Measurements from ENCODE around the gene APCDD1L. TPM values are rescaled to one million over a fixed set of nuclear protein-coding genes. Genes with fewer than 3 reads are reported as not detected.

APCDD1L gene
- total and polyA plus RNA-seq, 2 experiments from 2014 or later, result 0.23 TPM; not detected in 1

DNA sequence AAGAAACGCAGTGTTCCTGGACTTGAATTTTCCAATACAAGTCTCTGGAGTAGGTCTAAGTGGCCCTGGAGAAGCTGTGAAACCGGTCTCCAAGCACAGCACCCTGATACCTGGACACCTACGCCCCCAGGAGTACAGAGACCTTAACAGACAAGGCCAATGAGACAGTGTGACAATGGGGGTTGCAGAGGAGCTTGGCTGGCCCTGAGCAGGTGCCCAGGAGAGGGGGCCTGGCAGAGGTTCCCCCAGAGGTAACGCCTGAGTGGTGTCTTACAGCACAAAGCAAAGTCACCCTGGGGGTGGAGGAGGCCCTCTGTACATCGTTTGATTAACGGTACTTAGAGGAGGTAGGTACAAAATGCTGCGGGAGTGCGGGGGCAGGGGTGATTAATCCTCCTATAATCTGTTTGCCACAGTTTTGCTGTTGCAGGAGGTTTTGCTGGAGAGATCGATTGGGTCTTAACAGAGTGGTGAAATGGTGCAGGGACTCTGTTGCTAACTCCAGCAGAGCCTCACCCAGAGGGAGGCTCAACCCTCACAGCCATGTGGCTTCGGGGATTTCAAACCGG lies 37.3 kb upstream of the APCDD1L start:
- Histone ChIP-seq H2AFZ (no peak overlapping the region), H3K9me2 (replicated peaks; ENCODE audit: insufficient read depth) (no peaks in the 10 kb centered on the region), H3K4me3 (no peak overlapping the region), H3K79me2 (no peaks in the 10 kb centered on the region), H3K9me3 (ENCODE audit: low read depth) (no peaks in the 10 kb centered on the region), H3K4me1 (ENCODE audit: insufficient read depth) (peaks cover 19% of the 10 kb centered on the region), H3K36me3 (replicated peaks; ENCODE audit: insufficient read depth, low read depth) (no peaks in the 10 kb centered on the region), H3K27ac (no peak overlapping the region), H3K4me2 (no peak overlapping the region), H4K20me1 (ENCODE audit: insufficient read depth, poor library complexity, severe bottlenecking) (no peaks in the 10 kb centered on the region), H3K27me3 (peaks cover 17% of the 10 kb centered on the region)
- no peak for DNase-seq (ENCODE audit: low spot score)
- WGBS (ENCODE audit: low lambda C conversion rate, missing lambda C conversion rate), result 87% methylated on average over 11 of the region's 11 CpGs
- TF ChIP-seq EZH2 (IDR thresholded peaks at IDR 0.05; ENCODE audit: borderline replicate concordance), result no peak
- TF ChIP-seq EZH2phosphoT487 (IDR thresholded peaks at IDR 0.05; ENCODE audit: low read depth, severe bottlenecking, unreplicated experiment), result no peak
- TF ChIP-seq, protein P1, sequence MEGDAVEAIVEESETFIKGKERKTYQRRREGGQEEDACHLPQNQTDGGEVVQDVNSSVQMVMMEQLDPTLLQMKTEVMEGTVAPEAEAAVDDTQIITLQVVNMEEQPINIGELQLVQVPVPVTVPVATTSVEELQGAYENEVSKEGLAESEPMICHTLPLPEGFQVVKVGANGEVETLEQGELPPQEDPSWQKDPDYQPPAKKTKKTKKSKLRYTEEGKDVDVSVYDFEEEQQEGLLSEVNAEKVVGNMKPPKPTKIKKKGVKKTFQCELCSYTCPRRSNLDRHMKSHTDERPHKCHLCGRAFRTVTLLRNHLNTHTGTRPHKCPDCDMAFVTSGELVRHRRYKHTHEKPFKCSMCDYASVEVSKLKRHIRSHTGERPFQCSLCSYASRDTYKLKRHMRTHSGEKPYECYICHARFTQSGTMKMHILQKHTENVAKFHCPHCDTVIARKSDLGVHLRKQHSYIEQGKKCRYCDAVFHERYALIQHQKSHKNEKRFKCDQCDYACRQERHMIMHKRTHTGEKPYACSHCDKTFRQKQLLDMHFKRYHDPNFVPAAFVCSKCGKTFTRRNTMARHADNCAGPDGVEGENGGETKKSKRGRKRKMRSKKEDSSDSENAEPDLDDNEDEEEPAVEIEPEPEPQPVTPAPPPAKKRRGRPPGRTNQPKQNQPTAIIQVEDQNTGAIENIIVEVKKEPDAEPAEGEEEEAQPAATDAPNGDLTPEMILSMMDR (IDR thresholded peaks at IDR 0.05; ENCODE audit: poor library complexity), result no peak

DNA sequence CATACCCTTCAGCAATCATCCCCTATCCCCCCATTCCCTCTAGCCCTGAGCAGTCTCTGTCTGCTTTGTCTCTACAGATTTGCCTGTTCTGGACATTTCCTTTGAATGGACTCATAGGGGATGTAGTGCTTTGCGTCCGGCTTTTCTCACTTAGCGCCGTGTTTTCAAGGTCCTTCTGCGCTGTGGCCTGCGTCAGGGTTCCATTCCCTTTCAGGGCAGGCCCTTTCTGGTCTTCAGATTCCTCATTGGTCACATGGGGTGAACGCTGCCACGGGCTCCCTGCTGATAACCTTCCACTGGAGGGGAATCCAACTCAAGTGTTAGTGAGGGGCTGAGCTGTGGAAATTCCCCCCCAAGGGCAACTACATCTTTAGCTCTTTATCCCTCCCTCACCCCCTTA lies 36.4 kb upstream of the APCDD1L start:
- Histone ChIP-seq H3K79me2 (no peaks in the 10 kb centered on the region), H3K4me2 (no peak overlapping the region), H4K20me1 (ENCODE audit: insufficient read depth, poor library complexity, severe bottlenecking) (no peaks in the 10 kb centered on the region), H3K4me3 (no peak overlapping the region), H3K36me3 (replicated peaks; ENCODE audit: insufficient read depth, low read depth) (no peaks in the 10 kb centered on the region), H3K9me2 (replicated peaks; ENCODE audit: insufficient read depth) (no peaks in the 10 kb centered on the region), H3K27me3 (peaks cover 19% of the 10 kb centered on the region), H3K27ac (no peak overlapping the region), H3K4me1 (ENCODE audit: insufficient read depth) (peaks cover 19% of the 10 kb centered on the region), H2AFZ (no peak overlapping the region), H3K9me3 (ENCODE audit: low read depth) (no peaks in the 10 kb centered on the region)
- no peak for DNase-seq (ENCODE audit: low spot score)
- TF ChIP-seq EZH2phosphoT487 (IDR thresholded peaks at IDR 0.05; ENCODE audit: low read depth, severe bottlenecking, unreplicated experiment), result no peak
- TF ChIP-seq, protein P1 (IDR thresholded peaks at IDR 0.05; ENCODE audit: poor library complexity), result no peak
- no peak for TF ChIP-seq EZH2 (IDR thresholded peaks at IDR 0.05; ENCODE audit: borderline replicate concordance)
- 96% methylated on average over 8 of the region's 8 CpGs for WGBS (ENCODE audit: low lambda C conversion rate, missing lambda C conversion rate)

DNA sequence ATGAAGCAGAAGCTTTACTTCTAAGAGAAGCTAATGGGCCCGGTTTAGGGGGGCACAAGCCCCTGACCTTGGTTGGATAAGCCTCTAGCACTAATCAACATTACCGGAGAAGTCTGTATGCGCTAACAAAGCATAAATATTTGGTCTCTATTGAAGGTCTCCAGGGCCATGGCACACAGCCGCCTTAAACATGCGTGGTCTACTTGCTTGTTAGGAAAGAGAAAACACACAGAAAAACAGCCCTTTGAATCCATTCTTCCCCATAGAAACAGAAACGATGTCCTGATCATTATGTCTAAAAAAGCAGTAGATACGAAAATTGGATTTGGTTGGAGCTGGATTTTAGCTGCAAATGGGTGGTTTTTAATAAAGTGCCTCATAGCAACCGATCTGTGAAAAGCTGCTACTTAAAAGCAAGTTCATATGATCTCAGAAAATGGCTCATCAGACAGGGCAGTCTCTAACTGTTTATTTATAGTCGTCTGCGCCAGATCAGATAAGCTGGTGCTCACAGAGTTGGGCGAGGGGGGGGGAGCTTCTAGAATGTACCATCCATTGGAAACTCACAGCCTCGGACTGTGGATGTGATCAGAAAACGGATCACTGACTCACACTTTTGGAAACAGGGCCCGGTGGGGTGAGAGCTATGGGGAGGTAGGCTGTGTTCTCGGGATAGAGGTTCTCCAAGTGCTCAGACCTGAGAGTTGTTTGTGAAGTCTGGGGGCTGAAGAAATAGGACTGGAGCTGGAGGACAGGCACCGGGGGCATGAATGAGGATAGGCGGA lies 35.3 kb upstream of the APCDD1L start:
- no peaks in the 10 kb centered on the region for H3K9me3 ChIP-seq (ENCODE audit: low read depth)
- TF ChIP-seq EZH2phosphoT487 (IDR thresholded peaks at IDR 0.05; ENCODE audit: low read depth, severe bottlenecking, unreplicated experiment), result no peak
- TF ChIP-seq, protein P1 (IDR thresholded peaks at IDR 0.05; ENCODE audit: poor library complexity), result no peak
- TF ChIP-seq EZH2 (IDR thresholded peaks at IDR 0.05; ENCODE audit: borderline replicate concordance), result no peak
- H3K27ac ChIP-seq, result no peak overlapping the region
- 59% methylated on average over 17 of the region's 17 CpGs for WGBS (ENCODE audit: low lambda C conversion rate, missing lambda C conversion rate)
- no peak overlapping the region for H3K4me2 ChIP-seq
- H3K36me3 ChIP-seq (replicated peaks; ENCODE audit: insufficient read depth, low read depth), result no peaks in the 10 kb centered on the region
- no peaks in the 10 kb centered on the region for H3K79me2 ChIP-seq
- no peak overlapping the region for H3K4me3 ChIP-seq
- no peaks in the 10 kb centered on the region for H4K20me1 ChIP-seq (ENCODE audit: insufficient read depth, poor library complexity, severe bottlenecking)
- H3K27me3 ChIP-seq, result peaks cover 26% of the 10 kb centered on the region
- no peaks in the 10 kb centered on the region for H3K9me2 ChIP-seq (replicated peaks; ENCODE audit: insufficient read depth)
- H3K4me1 ChIP-seq (ENCODE audit: insufficient read depth), result peaks cover 19% of the 10 kb centered on the region
- peak; percentile 30 for DNase-seq (ENCODE audit: low spot score)
- H2AFZ ChIP-seq, result no peak overlapping the region
